WTC11 (cell line): Measurements from ENCODE around the gene IFNAR1. TPM values are rescaled to one million over a fixed set of nuclear protein-coding genes. Genes with fewer than 3 reads are reported as not detected.

Experiments used
- ATAC-seq: fragments of 200-7000 bp; cut with Tn5 transposase; 2 replicates; pipeline ENCODE4 v1.10.0; 2021; ENCODE audit warnings: mild to moderate bottlenecking, moderate library complexity
- CTCF ChIA-PET: fragments of 300-600 bp; sonication (Branson Sonifier 250); formaldehyde crosslinking; loops from one replicate; lab custom pipeline; 2021; ENCODE audit warnings: antibody characterized with exemption; lab: Charles Lee
- POLR2A ChIA-PET: fragments of 350-600 bp; sonication (Branson Sonifier 250); formaldehyde crosslinking; loops from one replicate; lab custom pipeline; 2021; ENCODE audit warnings: antibody characterized with exemption; lab: Charles Lee
- DNase-seq: peaks from one replicate; pipeline ENCODE4 v3.0.0; 2021; ENCODE audit warnings: low spot score
- H3K27ac Mint-ChIP-seq: 2 replicates; pipeline ENCODE4 v1.8.0; 2021; ENCODE audit warnings: mixed read lengths
- H3K27me3 Mint-ChIP-seq: 2 replicates; pipeline ENCODE4 v1.8.0; 2021; ENCODE audit warnings: low read depth, mild to moderate bottlenecking, moderate library complexity, mixed read lengths
- H3K36me3 Mint-ChIP-seq: 2 replicates; pipeline ENCODE4 v1.8.0; 2021; ENCODE audit warnings: mixed read lengths
- H3K4me1 Mint-ChIP-seq: 2 replicates; pipeline ENCODE4 v1.8.0; 2022; ENCODE audit warnings: mixed read lengths
- H3K4me3 Mint-ChIP-seq: 2 replicates; pipeline ENCODE4 v1.8.0; 2021; ENCODE audit warnings: mild to moderate bottlenecking, moderate library complexity, mixed read lengths
- H3K9me3 Mint-ChIP-seq: 2 replicates; pipeline ENCODE4 v1.8.0; 2021; ENCODE audit warnings: mixed read lengths
- ARID4B ChIP-seq: sonication (generic); formaldehyde crosslinking; IDR thresholded peaks from 2 replicates; pipeline ENCODE4 v1.8.0; 2023; ENCODE audit warnings: missing genetic modification reagents, mild to moderate bottlenecking, borderline replicate concordance
- CREM ChIP-seq: sonication (generic); formaldehyde crosslinking; IDR thresholded peaks from 2 replicates; pipeline ENCODE4 v1.8.1; 2022; ENCODE audit warnings: mild to moderate bottlenecking, missing genetic modification reagents, moderate library complexity
- ERG ChIP-seq: fragments of 250-450 bp; sonication (Bioruptor Pico); IDR thresholded peaks from 2 replicates; pipeline ENCODE4 v1.8.0; 2021; ENCODE audit warnings: mild to moderate bottlenecking
- ESRRA ChIP-seq: sonication (generic); formaldehyde crosslinking; IDR thresholded peaks from 2 replicates; pipeline ENCODE4 v1.8.1; 2022; ENCODE audit warnings: mild to moderate bottlenecking, missing genetic modification reagents, borderline replicate concordance
- FOXJ3 ChIP-seq: sonication (generic); formaldehyde crosslinking; IDR thresholded peaks from 2 replicates; pipeline ENCODE4 v1.9.0; 2021; ENCODE audit warnings: missing genetic modification reagents, mild to moderate bottlenecking, borderline replicate concordance
- JAZF1 ChIP-seq: fragments of 250-450 bp; sonication (Bioruptor Pico); IDR thresholded peaks from 2 replicates; pipeline ENCODE4 v1.9.0; 2021; ENCODE audit warnings: moderate library complexity, mild to moderate bottlenecking, inconsistent platforms
- MXD4 ChIP-seq: fragments of 250-450 bp; sonication (Bioruptor Pico); IDR thresholded peaks from 2 replicates; pipeline ENCODE4 v1.8.0; 2021; ENCODE audit warnings: mild to moderate bottlenecking, moderate library complexity, borderline replicate concordance
- NFYB ChIP-seq: sonication (generic); formaldehyde crosslinking; conservative IDR thresholded peaks from 2 replicates; pipeline ENCODE4 v1.8.0; 2022; ENCODE audit warnings: low read depth, missing genetic modification reagents
- NR1H2 ChIP-seq: sonication (generic); formaldehyde crosslinking; IDR thresholded peaks from 2 replicates; pipeline ENCODE4 v1.9.0; 2021; ENCODE audit warnings: mild to moderate bottlenecking, moderate library complexity, missing genetic modification reagents
- NR2C2 ChIP-seq: sonication (generic); formaldehyde crosslinking; IDR thresholded peaks from 2 replicates; pipeline ENCODE4 v1.8.0; 2022; ENCODE audit warnings: mild to moderate bottlenecking, missing genetic modification reagents
- PREB ChIP-seq: sonication (generic); formaldehyde crosslinking; IDR thresholded peaks from 2 replicates; pipeline ENCODE4 v1.8.1; 2022; ENCODE audit warnings: mild to moderate bottlenecking, missing genetic modification reagents, moderate library complexity, borderline replicate concordance
- ZNF219 ChIP-seq: sonication (generic); formaldehyde crosslinking; IDR thresholded peaks from 2 replicates; pipeline ENCODE4 v1.8.0; 2023; ENCODE audit warnings: missing genetic modification reagents, mild to moderate bottlenecking, borderline replicate concordance
- ZNF281 ChIP-seq: sonication (generic); formaldehyde crosslinking; IDR thresholded peaks from 2 replicates; pipeline ENCODE4 v1.8.0; 2023; ENCODE audit warnings: mild to moderate bottlenecking, missing genetic modification reagents
- ZNF317 ChIP-seq: sonication (generic); formaldehyde crosslinking; IDR thresholded peaks from 2 replicates; pipeline ENCODE4 v1.8.1; 2023; ENCODE audit warnings: low read depth, mild to moderate bottlenecking, moderate library complexity, missing genetic modification reagents, borderline replicate concordance
- ZNF396 ChIP-seq: fragments of 250-450 bp; sonication (Bioruptor Pico); IDR thresholded peaks from 2 replicates; pipeline ENCODE4 v1.8.0; 2021; ENCODE audit warnings: mild to moderate bottlenecking, moderate library complexity, borderline replicate concordance
- ZSCAN18 ChIP-seq: fragments of 250-450 bp; sonication (Bioruptor Pico); IDR thresholded peaks from 2 replicates; pipeline ENCODE4 v2.1.2; 2022; ENCODE audit warnings: mild to moderate bottlenecking, moderate library complexity
- total RNA-seq: library from RNA; stranded (reverse); gene quantifications from 3 replicates; pipeline ENCODE4 v1.2.3, GENCODE V29; 2021

IFNAR1 gene
- total RNA-seq, 1 experiment from 2014 or later = 12.2 TPM

- TF ChIP-seq MXD4 (CRISPR knock-in tag) (no peak), ZNF317 (CRISPR knock-in tag) (no peak), ZNF396 (CRISPR knock-in tag) (no peak), ESRRA (CRISPR knock-in tag) (no peak), FOXJ3 (CRISPR knock-in tag) (no peak), ZNF219 (CRISPR knock-in tag) (no peak)
Measured at GRCh38 chr21:33327326-33327725, 2.6 kb downstream of the IFNAR1 start (continued).

GRCh38 chr21:33327792-33328433, 3.1 kb downstream of the IFNAR1 start:
- Mint-ChIP-seq H3K36me3 (peaks cover 22% of the 10 kb centered on the region), H3K4me1 (no peaks in the 10 kb centered on the region), H3K9me3 (peaks cover 10% of the 10 kb centered on the region), H3K27ac (no peak overlapping the region), H3K27me3 (no peaks in the 10 kb centered on the region), H3K4me3 (no peak overlapping the region)
- ATAC-seq (no peak), DNase-seq (no peak)
- POLR2A ChIA-PET = no interaction called here
- CTCF ChIA-PET = interaction anchor here (0.7 to 2.0 kb wide), 4 partner anchors 25 to 278 kb away, joined by 3 to 6 read pairs (median 4); no protein-coding TSS in a partner anchor
- TF ChIP-seq ERG (CRISPR knock-in tag) = no peak
- no peak for TF ChIP-seq ARID4B (CRISPR knock-in tag)
- no peak for TF ChIP-seq PREB
- no peak for TF ChIP-seq NR2C2 (CRISPR knock-in tag)
- no peak for TF ChIP-seq NR1H2 (CRISPR knock-in tag)
- TF ChIP-seq JAZF1 (CRISPR knock-in tag) = no peak
- TF ChIP-seq FOXJ3 (CRISPR knock-in tag) = no peak
- no peak for TF ChIP-seq ZSCAN18 (CRISPR knock-in tag)
- no peak for TF ChIP-seq ZNF281
- TF ChIP-seq NFYB (CRISPR knock-in tag) = no peak
- no peak for TF ChIP-seq CREM
